Measurements from ENCODE around the gene SP5.
A peak's percentile ranks its signal among the peaks of the same experiment; 100 is the strongest.
"Not testable (repeated sequence)": the region's sequence is repeated elsewhere in the genome, so short reads cannot be mapped to it uniquely, and the experiment has no call there.

SP5 gene

DNA sequence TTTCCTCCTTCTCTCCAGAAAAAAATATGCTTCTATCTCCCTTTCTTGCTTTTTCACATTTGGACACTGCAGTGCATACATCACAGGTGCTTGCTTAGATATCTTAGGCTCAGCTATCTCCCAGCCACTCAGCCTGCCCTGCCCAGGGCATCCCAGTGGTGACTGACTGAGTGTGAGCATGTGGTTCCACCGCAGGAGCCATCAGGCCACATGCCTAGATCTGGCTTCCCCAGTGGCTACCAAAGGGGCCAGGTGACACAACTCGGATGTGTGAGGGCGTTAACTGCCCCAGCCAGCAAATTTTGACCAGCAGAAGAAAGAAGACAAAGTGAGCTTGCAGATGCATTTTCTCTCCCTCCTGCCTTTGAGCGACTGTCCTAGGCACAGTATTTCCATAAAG is 25.5 kb downstream of the SP5 start:
- DNase-seq = no peak

DNA sequence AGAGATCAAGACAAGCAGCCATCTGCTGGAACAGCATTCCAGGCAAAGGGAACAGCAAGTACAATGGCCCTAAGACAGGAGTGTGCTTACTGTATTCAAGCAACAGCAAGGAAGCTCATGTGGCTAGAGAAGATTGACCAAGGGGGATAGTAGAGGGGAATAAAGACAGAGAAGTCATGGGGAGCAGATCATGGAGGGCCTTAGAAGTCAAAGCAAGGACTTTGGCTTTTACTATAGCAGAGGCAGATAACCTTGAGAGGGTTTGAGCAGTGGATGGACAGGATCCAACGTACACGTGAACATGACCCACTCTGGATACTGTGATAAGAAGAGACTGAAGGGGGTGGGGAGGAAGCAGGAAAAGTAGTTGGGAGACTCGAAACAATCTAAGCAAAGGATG is 26.9 kb downstream of the SP5 start:
- DNase-seq = no peak

DNA sequence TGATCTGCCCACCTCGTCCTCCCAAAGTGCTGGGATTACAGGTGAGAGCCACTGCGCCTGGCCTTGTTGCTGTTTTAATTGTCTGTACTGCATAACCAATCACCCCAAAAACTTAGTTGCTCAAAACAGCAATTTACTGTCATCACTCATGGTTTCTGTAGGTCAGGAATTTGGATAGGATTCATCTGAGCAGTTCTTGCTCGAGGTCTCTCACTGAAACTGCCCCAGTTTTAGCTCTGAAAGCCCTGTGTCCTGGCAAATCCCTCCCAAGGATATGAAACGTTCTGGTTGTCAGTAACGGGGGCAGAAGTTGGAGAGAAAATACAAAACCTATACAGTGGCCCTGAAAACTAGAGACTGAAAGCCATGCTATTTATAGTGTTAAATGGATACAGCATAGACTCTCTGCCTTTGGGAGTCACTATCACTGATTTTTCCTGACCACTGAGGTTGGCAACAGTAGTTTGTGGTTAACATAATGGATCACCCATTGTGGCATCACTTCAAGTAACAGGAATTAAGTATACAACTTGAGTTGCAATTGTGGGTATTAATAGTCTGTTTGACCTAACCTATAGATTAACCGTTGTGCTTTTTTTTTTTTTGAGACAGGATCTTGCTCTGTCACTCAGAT is 27.9 kb downstream of the SP5 start:
- DNase-seq = no peak

DNA sequence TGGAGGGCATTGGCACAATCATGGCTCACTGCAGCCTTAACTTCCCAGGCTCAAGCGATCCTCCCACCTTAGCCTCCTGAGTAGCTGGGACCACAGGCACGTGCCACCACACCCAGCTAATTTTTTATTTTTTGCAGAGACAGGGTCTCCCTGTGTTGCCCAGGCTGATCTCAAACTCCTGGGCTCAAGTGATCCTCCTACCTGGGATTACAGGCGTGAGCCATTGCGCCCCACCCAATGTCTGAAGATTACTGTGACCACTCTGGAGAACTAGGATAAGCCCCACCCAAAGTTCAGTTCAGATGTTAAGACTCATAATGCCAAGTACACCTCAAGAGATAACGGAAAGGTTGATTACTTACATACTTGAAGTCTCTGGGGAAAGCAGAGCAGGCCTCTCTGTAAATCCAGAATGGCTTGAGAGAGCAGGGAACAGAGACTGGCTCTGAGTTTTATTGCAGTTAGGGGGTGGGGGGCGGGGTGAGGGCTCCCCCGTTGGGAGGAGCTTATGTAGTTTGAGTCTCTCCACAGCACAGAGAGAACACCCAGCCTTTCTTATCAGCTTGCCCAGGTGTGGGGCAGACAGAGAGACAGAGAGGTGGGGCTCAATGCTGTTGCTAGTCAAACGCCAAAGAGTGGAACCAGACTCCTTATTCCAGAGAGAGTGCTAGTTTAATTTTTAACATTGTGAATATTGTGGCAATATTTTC is 28.5 kb downstream of the SP5 start:
- no peak for DNase-seq

DNA sequence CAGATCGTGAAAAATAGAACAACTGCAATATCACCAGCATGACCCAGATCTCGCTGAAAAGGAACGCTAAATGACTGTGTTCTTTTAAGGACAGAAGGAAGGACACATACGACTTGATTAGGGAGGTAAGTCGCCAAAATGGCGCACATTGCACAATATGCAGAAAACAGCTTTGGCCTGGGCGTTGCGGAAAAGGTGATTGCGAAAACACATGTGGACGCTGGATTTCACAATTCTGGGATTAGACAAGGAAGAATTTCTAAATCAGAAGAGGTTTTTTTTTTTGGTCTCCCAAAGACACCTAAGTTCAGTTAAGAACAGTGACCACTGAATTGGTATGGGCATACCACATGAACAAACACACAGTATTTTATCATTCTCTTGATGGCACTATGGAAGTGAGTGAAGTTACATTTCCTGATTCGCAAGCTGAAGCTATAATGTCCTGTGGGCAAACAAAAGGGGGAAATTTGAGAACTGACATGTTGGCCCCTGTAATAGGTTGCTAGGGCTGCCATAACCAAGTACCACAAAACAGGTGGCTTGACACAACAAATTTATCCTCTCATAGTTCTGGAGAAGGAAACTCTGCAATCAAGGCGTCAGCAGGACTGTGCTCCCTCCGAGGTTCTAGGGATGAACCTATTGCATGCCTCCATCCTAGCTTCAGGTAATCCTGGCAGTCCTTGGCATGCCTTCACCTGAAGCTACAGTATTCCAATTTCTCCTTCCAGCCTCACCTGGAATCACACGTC is 29.3 kb downstream of the SP5 start:
- peak; percentile 75 for DNase-seq

DNA sequence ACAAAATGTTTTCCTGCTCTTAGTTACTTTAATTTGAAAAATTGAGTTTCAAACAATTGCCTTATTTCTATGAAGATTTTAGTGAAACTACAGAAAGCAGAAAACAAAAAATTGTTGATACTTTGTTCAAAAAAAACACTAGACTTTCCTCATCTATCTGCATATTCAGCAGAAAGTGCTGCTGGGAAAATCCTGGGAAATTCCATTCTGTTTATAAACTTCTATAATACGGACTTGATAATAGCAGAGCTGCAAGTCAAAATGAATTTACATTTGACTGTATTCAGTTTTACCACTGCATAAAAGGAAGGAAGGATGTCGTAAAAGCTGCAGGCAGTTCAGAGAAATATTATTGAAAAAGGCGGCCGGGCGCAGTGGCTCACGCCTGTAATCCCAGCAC is 30.2 kb downstream of the SP5 start:
- peak; percentile 78 for DNase-seq

DNA sequence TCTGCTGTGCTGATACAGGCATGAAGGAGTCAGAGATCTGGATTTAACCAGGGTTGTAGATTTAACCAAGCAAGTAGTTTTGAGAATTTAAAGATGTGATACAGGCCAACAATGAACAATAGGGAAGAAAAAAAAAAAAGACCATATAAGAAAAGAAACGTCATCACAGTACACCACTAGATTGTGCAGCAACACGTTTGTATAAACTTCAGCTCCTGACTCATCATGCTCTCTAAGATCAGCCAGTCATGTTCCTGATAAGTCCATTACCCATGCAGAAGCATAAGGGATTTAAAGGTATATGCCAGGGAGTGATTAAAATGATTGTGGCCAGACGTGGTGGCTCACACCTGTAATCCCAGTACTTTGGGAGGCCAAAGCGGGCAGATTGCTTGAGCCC is 32.8 kb downstream of the SP5 start:
- DNase-seq = peak; percentile 45

DNA sequence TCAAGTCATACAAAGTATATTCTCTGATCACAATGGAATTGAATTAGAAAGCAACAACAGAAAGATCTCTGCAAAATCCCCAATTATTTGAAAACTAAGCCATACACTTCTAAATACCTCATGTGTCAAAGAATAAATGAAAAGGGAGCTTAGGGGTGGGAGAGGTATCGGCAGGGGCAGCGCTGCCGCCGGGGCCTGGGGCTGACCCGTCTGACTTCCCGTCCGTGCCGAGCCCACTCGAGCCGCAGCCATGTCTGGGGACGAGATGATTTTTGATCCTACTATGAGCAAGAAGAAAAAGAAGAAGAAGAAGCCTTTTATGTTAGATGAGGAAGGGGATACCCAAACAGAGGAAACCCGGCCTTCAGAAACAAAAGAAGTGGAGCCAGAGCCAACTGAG is 36.4 kb downstream of the SP5 start:
- DNase-seq = not testable (repeated sequence)

DNA sequence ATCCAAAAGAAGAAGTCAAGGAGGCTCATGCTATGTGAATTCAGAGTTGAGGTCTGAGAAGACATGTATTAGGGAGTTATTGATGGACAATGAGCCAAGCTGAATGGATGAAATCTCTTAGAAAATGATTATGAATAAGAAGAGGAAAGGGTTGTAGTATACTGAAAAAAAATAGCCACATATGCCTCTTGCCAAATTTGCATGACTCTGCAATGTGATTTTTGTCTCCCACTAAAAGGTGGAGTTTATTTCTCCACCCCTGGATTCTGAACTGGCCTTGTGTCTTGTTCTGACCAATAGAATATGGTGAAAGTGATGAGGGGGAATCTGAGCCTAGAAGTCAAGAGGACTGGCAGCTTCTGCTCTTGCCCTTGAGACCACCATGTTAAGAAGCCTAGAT is 46.4 kb downstream of the SP5 start:
- no peak for DNase-seq

DNA sequence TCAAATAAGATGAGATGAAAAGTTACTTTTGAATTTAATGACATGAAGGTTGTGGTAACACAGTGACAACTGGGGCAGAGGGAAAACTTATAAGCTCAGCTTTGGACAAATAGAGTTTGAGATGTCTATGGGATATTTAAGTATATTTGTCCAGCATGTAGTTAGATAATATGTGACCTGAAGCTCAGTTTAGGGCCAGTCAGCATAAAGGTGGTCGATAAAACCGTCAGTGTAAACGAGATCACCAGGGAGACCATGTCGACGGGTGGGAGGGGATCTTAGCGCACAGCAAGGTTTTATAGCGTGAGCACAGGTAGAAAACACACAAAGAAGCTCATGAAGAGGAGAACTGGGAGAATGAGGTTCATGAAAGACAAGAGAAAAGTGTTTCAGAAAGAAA is 47.6 kb downstream of the SP5 start:
- no peak for DNase-seq

DNA sequence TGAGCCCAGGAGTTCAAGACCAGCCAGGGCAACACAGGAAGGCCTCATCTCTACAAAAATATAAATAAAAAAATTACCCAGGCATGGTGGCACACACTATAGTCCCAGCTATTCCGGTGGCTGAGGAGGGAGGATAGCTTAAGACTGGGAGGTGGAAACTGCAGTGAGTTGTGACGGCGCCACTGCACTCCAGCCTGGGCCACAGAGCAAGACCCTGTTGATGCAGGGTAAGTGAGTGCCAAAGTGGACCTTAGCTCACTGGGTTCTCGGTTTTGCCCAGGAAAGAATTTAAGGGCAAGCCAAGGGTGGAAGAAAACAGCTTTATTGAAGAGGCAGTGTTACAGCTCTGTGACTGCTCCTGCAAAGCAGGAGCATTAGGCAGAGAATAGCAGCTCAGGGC is 48.1 kb downstream of the SP5 start:
- no peak for DNase-seq

DNA sequence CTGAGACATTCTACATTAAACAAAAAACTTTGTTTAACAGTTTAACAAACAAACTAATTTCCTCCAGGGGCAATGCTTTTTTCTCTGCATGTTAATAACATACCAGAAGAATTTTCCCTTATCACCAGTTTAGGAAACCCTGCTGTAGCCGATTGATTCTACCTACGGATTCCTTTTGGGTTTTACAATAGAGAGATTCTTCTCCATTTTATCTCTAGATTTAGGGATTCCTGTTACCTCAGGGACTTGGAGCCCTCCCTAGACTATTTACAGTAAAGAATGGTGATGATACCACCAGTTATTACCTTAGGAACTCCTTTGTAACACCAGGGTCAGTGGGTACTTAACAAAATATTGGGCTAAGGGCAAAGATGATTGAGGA is 49.7 kb downstream of the SP5 start:
- no peak for DNase-seq

DNA sequence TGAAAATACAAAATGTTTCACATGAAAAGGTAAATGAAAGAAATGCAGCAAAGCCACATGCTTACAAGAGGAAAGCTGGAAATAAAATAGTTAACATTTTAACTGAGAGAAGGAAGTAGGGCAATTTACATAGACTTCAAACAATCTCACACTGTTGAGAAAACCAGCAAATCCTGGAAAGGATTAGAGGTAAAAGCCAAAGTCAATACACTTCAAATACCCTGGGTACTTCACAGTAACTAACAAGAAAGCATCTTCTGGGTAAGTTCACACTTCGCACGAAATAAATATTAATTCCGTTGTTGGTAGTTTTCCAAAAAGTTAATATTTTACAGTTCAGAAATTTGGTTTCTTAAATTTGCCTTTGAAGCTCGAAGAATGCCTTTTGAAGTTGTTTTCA is 51.6 kb downstream of the SP5 start:
- DNase-seq = no peak
